Right renal cortex interstitium (tissue), 3 donors: ENCODE data around the gene NTN1. TPM values are rescaled to one million over a fixed set of nuclear protein-coding genes. Genes with fewer than 3 reads are reported as not detected.

ENCODE experiments used
- DNase-seq, 3 donors: peaks; one replicate each; pipeline ENCODE4 v3.0.0-alpha.2; 2013; ENCODE audit warnings: low read depth in 3 of 3, low spot score in 2 of 3
- polyA plus RNA-seq, 3 donors: library from polyadenylated mRNA; unstranded; fragments of 120-200 nt; gene quantifications; one replicate each; pipeline ENCODE4 v1.2.1, GENCODE V29; 2013; ENCODE audit not compliant: insufficient read length in 3 of 3

The NTN1 gene
- polyA plus RNA-seq, 3 donors: 1.5 to 3.3 (median 2.6) TPM

- DNase-seq: no peak
These were observed 188.0 kb downstream of the NTN1 start for GRCh38 chr17:9209347-9209746.

- no peak for DNase-seq
These were observed 188.6 kb downstream of the NTN1 start for GRCh38 chr17:9209781-9210370.

GRCh38 chr17:9211133-9211765 is 189.9 kb downstream of the NTN1 start:
- no peak for DNase-seq

GRCh38 chr17:9212376-9213302 is 191.3 kb downstream of the NTN1 start:
- no peak for DNase-seq

GRCh38 chr17:9213303-9213640 is 192.0 kb downstream of the NTN1 start:
- no peak for DNase-seq

- DNase-seq: no peak
These were observed 194.2 kb downstream of the NTN1 start for GRCh38 chr17:9215465-9215864.

GRCh38 chr17:9217151-9218056 is 196.1 kb downstream of the NTN1 start:
- no peak for DNase-seq

GRCh38 chr17:9218064-9218635 is 196.8 kb downstream of the NTN1 start:
- no peak for DNase-seq

- DNase-seq: no peak
These were observed 197.6 kb downstream of the NTN1 start for GRCh38 chr17:9218911-9219310.

GRCh38 chr17:9219631-9220397 is 198.5 kb downstream of the NTN1 start:
- DNase-seq: no peak

- no peak for DNase-seq
These were observed 199.3 kb downstream of the NTN1 start for GRCh38 chr17:9220398-9221146.

GRCh38 chr17:9221147-9221921 is 200.0 kb downstream of the NTN1 start:
- DNase-seq: no peak

GRCh38 chr17:9221922-9222180 is 200.5 kb downstream of the NTN1 start:
- no peak for DNase-seq

GRCh38 chr17:9223531-9223930 is 202.2 kb downstream of the NTN1 start:
- no peak for DNase-seq

- DNase-seq: no peak
These were observed 203.2 kb downstream of the NTN1 start for GRCh38 chr17:9224485-9224884.

- no peak for DNase-seq
These were observed 204.2 kb downstream of the NTN1 start for GRCh38 chr17:9225305-9226101.

- no peak for DNase-seq
These were observed 205.0 kb downstream of the NTN1 start for GRCh38 chr17:9226130-9226793.
